GM19239 (cell line): ENCODE data around the gene PHKA1.
A peak's percentile ranks its signal among the peaks of the same experiment; 100 is the strongest.
"Not testable (repeated sequence)": the region's sequence is repeated elsewhere in the genome, so short reads cannot be mapped to it uniquely, and the experiment has no call there.

Experiments
- DNase-seq: peaks from one replicate; pipeline ENCODE4 v3.0.0; 2011; ENCODE audit warnings: low spot score; ENCODE audit not compliant: insufficient read length
- FAIRE-seq: peaks from 2 replicates; lab custom pipeline; 2011; peaks lifted over from hg19 to GRCh38; lab: Jason Lieb, UNC

PHKA1 gene

GRCh38 chrX:72713599-72714477 lies at the start of gene PHKA1:
Gene PHKA1 (minus strand): TSS chrX:72714306. CDS start chrX:72713880, 426 bp downstream.
- not testable (repeated sequence) for FAIRE-seq, DNase-seq

GRCh38 chrX:72760454-72760853 lies 46.3 kb upstream of the PHKA1 start:
- not testable (repeated sequence) for FAIRE-seq, DNase-seq

- FAIRE-seq, DNase-seq: not testable (repeated sequence)
Observed at GRCh38 chrX:72748545-72748944, 34.4 kb upstream of the PHKA1 start.

DNA sequence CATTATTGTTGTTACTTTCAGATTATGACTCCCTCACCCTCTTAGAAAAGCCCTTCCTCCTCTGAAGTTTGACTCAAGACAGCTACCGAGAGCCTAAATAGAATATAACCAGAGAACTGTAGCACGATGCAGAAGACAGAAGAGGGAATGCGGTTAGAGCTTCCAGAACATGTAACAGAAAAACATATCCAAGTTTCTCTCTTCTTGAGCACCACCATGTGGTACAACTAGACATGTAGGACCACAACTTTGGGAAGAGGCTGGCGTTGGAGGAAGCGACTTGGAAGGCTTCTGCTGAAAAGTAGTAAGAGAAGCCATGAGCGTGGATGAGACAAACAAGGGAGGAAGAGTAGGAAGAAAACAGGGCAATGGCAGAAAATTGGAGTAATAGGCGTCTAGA lies 31.4 kb upstream of the PHKA1 start:
- not testable (repeated sequence) for FAIRE-seq, DNase-seq

DNA sequence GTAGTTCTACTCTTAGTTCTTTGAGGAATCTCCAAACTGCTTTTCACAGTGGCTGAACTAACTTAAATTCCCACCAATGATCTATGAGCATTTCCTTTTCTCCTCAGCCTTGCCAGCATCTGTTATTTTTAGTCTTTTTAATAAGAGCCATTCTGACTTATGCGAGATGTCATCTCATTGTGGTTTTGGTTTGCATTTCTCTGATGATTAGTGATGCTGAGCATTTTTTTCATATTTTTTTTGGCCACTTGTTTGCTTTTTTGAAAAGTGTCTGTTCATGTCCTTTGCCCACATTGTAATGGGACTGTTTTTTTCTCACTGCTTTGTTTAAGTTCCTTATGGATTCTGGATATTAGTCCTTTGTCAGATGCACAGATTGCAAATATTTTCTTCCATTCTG lies 21.5 kb upstream of the PHKA1 start:
- FAIRE-seq (no peak), DNase-seq (no peak)

GRCh38 chrX:72733636-72734035 lies 19.5 kb upstream of the PHKA1 start:
- DNase-seq, FAIRE-seq: not testable (repeated sequence)

- peak; percentile 42 for FAIRE-seq
- no peak for DNase-seq
Observed at GRCh38 chrX:72727846-72728245, 13.7 kb upstream of the PHKA1 start.

GRCh38 chrX:72716766-72717165 lies 2.7 kb upstream of the PHKA1 start:
- no peak for DNase-seq
- no peak for FAIRE-seq

DNA sequence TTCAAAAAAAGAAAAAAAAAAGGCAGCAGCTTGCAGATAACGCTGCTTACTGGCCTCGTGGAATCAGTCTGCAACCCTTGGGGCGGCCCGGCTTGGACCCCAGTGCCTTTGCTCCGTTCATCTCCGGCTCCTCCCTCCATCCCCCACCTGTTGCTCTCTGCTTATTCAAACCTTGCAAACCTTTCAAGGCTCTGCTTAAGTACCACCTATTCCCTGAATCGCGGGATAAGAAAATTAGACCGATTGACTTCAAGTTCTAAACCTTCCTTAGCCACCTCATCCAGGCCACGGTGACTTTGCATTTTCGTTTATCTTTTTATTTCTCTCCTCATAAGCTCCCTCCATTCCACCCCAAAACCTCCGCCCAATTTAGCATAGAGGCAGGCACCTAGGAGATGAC lies 1.4 kb upstream of the PHKA1 start:
- FAIRE-seq (no peak), DNase-seq (no peak)

DNA sequence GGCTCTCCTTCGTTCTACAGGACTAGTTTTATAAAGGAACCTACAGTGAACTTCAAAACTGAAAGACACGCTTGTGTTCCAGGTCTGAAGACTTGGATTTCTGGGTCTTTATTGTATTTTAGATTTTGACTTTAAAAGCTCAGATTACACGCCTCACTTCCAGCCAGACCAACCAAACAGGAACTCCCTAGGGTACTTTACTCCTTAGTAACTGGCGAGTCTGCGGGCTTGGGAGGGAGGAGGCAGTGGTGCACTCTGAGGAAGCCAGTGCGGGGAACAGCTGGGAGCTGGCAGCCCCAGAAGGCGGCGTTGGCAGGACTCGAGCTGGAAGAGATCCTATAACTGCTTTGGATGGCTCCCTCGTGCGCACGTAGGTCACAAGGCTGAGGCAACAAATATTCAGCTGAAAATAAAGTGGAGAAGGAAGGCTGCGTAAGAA lies 391 bp upstream of the PHKA1 start:
- DNase-seq (no peak), FAIRE-seq (no peak)

GRCh38 chrX:72713130-72713529 lies 976 bp downstream of the PHKA1 start:
- DNase-seq (no peak), FAIRE-seq (no peak)

- FAIRE-seq (no peak), DNase-seq (no peak)
Observed at GRCh38 chrX:72712094-72712755, 1.9 kb downstream of the PHKA1 start.

GRCh38 chrX:72705814-72706213 lies 8.3 kb downstream of the PHKA1 start:
- FAIRE-seq = no peak
- DNase-seq = no peak

GRCh38 chrX:72705111-72705510 lies 9.0 kb downstream of the PHKA1 start:
- FAIRE-seq (no peak), DNase-seq (no peak)

GRCh38 chrX:72694170-72694569 lies 19.9 kb downstream of the PHKA1 start:
- FAIRE-seq = no peak
- no peak for DNase-seq

GRCh38 chrX:72693477-72693876 lies 20.6 kb downstream of the PHKA1 start:
- FAIRE-seq = no peak
- DNase-seq = no peak

DNA sequence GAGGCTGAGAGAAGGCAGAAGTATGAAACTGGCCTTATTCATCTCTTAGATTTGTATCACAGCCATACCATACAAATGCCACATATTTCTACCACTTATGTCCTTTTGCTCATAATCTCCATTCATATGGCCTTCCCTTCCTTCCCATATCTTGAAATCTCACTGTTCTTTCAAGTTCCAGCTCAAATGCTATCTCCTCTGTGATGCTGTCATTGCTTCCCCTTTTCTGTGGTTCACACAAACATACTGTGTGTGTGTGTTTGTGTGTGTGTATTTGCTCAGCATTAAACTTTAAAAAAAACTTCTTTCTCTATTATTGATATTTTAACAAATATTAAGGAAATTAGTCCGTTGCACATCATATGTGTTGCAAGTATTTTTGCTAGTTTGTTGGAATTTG lies 26.7 kb downstream of the PHKA1 start:
- DNase-seq (no peak), FAIRE-seq (no peak)

DNA sequence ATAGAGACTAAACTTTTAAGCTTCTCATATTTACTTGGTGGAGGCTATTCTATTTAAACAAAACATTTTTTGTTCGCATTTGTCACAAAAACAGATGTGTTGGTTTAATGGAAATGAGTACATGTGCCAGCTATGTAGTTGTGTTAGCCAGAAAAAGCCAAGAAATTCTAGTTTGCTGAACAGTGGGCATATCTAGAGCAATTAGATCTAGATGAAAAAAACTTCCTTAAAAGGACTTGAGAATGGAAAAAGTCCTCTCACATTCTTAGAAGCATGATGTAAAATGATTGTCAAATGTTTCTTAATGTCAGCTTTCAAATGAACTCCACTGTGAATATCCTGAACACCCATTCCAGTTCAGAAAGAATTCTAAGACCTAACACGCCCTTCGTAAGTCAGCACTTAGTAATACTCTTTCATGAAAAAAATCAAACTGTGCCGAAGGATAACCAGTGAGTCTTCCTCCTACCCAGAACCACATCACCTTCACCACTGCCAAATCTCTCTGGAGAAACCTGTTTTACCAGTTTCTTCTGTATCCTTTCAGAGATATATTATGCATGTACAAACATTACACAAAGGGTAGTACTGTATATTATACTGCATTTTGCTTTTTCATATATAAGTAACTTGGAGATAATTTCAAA lies 28.2 kb downstream of the PHKA1 start:
- FAIRE-seq (peak; percentile 4), DNase-seq (no peak)

- FAIRE-seq = no peak
- no peak for DNase-seq
Observed at GRCh38 chrX:72685018-72685417, 29.1 kb downstream of the PHKA1 start.

DNA sequence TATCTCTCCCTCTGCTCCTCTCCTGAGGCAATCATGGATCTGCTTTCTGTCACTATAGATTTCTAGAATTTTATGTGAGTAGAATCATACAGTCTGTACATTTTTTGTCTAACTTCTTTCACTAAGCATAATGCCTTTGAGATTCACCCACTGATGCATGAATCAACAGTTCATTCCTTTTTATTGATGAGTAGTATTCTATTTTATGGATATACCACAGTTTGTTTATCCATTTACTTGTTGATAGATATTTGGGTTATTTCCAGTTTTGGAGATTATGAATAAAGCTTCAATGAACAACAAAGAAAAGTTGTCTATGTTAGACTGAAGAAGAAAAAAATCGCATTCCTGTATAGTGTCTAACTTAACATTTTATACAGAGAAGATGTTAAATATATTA lies 30.5 kb downstream of the PHKA1 start:
- FAIRE-seq = no peak

GRCh38 chrX:72676465-72676864 lies 37.6 kb downstream of the PHKA1 start:
- no peak for FAIRE-seq
- no peak for DNase-seq

More for the DNA sequence above, 30.5 kb downstream of the PHKA1 start:
- DNase-seq = no peak
